ENCODE data around the gene KIF20A.

- TF ChIP-seq CTCF (IDR thresholded peaks at IDR 0.05; ENCODE audit: insufficient read depth, low read depth, low read length), result no peak
- TF ChIP-seq EZH2 (IDR thresholded peaks at IDR 0.05; ENCODE audit: insufficient read depth, low read length), result no peak
Observed at GRCh38 chr5:138233280-138233679, 54.4 kb downstream of the KIF20A start.

Measured in astrocyte (in vitro differentiated cells and primary cell).